ENCODE results near the gene ALG12.

DNA sequence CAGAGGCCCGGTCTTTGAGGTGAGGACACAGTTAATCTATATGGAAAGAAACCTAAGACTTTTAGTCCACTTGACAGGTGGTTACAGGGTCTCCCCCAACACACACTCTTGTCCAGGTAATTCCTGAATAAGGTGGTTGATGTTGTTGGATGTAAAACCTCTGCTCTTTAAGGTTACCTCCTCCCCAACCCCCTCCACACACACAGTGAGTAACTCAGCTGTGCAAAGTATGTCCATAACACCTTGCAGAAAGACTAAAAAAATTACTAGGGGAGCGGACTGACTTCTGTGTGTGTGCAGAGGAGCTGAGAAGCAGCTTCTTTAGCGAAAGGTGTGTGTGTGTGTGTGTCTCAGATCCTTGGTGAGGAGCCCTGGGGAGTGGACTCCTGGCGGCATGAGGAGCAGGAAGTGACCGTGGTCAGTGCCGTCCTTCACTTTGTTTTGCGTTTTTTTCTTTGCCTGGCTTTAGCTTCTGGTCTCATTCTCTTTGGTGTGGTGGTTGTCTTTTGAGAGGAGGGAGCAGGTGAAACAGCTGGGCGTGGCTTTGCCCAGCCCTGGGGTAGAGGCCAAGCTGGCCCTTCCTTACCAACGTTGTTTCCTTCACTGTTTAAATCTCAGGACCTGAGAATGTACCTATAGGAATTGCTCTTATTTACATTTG lies 62.9 kb downstream of the ALG12 start:
- TF ChIP-seq POLR2AphosphoS5 (IDR thresholded peaks at IDR 0.05) = peak; percentile 13 to 59 (median 22)
- no peak for TF ChIP-seq CTCF (IDR thresholded peaks at IDR 0.05)
- peak; percentile 51 for TF ChIP-seq POLR2A (IDR thresholded peaks at IDR 0.05)
